ACC112 (cell line): ENCODE measurements around the gene C1QB.

ENCODE experiments used
- H2AFZ ChIP-seq: fragments of 200-600 bp; sonication (generic); one replicate; pipeline ENCODE4 v1.6.0; 2017; ENCODE audit warnings: antibody characterized with exemption, low read length; ENCODE audit not compliant: unreplicated experiment
- H3K27ac ChIP-seq: fragments of 200-600 bp; sonication (generic); 2 replicates; pipeline ENCODE4 v1.5.1; 2014; ENCODE audit warnings: low read depth, mild to moderate bottlenecking, antibody characterized with exemption, low read length, moderate library complexity
- H3K27me3 ChIP-seq: fragments of 200-600 bp; sonication (generic); 2 replicates; pipeline ENCODE4 v1.6.1; 2014; ENCODE audit warnings: mild to moderate bottlenecking, antibody characterized with exemption, low read length, moderate library complexity, mixed read lengths; ENCODE audit not compliant: insufficient read depth
- H3K36me3 ChIP-seq: fragments of 200-600 bp; sonication (generic); 2 replicates; pipeline ENCODE4 v1.6.1; 2016; ENCODE audit warnings: mild to moderate bottlenecking, antibody characterized with exemption, low read length, moderate library complexity, mixed read lengths; ENCODE audit not compliant: insufficient read depth
- H3K4me1 ChIP-seq: fragments of 200-600 bp; sonication (generic); one replicate; pipeline ENCODE4 v1.6.1; 2016; ENCODE audit warnings: low read length, mixed read lengths; ENCODE audit not compliant: insufficient read depth, unreplicated experiment, control insufficient read depth
- H3K4me3 ChIP-seq: fragments of 200-600 bp; sonication (generic); 2 replicates; pipeline ENCODE4 v1.5.1; 2014; ENCODE audit warnings: mild to moderate bottlenecking, low read depth, low read length
- H3K79me2 ChIP-seq: fragments of 200-600 bp; sonication (generic); one replicate; pipeline ENCODE4 v1.6.0; 2016; ENCODE audit warnings: low read length; ENCODE audit not compliant: control insufficient read depth, unreplicated experiment, insufficient read depth

Gene C1QB, protein sequence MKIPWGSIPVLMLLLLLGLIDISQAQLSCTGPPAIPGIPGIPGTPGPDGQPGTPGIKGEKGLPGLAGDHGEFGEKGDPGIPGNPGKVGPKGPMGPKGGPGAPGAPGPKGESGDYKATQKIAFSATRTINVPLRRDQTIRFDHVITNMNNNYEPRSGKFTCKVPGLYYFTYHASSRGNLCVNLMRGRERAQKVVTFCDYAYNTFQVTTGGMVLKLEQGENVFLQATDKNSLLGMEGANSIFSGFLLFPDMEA

DNA sequence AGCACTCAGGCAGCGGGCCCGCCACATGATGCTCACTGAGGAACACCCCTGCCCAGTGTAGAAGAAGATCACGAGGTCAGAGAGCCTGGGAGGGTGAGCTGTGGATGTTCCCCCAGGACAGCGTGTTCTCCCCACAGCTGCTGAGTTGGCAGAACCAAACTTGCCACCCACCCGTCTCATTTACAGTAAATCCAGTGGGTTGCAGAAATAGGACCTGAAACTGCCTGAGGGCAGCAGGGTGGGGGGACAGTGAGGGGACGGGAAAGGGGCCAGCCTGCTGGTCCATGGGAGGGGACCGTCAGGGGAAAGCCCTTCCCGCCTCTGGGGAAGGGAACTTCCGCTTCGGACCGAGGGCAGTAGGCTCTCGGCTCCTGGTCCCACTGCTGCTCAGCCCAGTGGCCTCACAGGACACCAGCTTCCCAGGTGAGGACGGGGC is at the start of gene C1QB:
C1QB (plus strand) TSS at position 356 of the 436 bp plus-strand sequence. CDS start 6,227 bp downstream, outside the sequence.
- Histone ChIP-seq H3K27me3 (peaks cover 51% of the 10 kb centered on the region), H3K4me1 (no peaks in the 10 kb centered on the region), H3K4me3 (no peak within 1 kb of the TSS), H3K27ac (no peak within 1 kb of the TSS), H3K36me3 (no peaks in the 10 kb centered on the region), H2AFZ (no peak within 1 kb of the TSS), H3K79me2 (no peaks in the 10 kb centered on the region)

DNA sequence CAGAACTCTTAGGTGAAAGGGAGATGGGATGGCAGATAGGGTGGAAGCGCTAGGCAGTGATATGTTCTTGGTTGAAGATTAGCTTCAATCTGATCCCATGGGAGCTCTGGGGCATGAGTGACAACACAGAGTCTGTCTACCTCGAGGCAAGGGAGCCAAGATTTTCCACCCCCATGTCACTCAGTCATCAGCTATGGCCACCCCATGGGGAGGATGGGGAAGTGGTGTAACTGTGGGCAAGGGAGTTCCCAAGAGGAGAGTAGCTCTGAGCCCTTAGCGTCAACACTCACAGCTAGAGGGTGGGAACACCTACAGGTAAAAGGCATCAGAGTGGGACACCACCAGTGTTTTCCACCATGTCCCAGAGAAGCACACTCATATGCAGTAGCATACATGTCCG is 46.9 kb upstream of the C1QB start:
- H3K27ac ChIP-seq: no peak overlapping the region
- no peaks in the 10 kb centered on the region for H3K36me3 ChIP-seq
- no peaks in the 10 kb centered on the region for H3K4me1 ChIP-seq
- H3K79me2 ChIP-seq: no peaks in the 10 kb centered on the region
- no peak overlapping the region for H3K4me3 ChIP-seq
- H3K27me3 ChIP-seq: peaks cover 85% of the 10 kb centered on the region
- H2AFZ ChIP-seq: no peak overlapping the region

DNA sequence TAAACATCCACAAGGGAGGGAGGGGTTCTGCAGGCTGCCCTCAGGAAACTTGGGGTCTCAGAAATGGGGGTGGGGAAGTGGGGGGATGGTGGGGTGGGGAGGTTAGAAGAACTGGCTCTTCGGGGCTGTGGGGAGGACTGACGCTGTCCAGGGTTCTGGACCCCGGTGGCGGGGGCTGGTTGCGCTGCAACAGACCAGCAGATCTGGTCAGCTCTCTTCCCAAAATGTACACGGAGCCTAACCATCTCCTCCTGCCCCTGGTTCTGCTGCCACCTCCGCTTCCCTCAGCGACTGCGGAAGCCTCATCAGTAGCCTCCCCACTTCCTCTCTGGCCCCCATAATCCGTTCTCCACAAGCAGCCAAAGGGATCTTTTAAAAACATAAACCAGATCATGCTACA is 45.9 kb upstream of the C1QB start:
- Histone ChIP-seq H3K79me2 (no peaks in the 10 kb centered on the region), H3K27ac (no peak overlapping the region), H3K36me3 (no peaks in the 10 kb centered on the region), H3K4me1 (no peaks in the 10 kb centered on the region), H2AFZ (no peak overlapping the region), H3K27me3 (peaks cover 84% of the 10 kb centered on the region), H3K4me3 (no peak overlapping the region)

DNA sequence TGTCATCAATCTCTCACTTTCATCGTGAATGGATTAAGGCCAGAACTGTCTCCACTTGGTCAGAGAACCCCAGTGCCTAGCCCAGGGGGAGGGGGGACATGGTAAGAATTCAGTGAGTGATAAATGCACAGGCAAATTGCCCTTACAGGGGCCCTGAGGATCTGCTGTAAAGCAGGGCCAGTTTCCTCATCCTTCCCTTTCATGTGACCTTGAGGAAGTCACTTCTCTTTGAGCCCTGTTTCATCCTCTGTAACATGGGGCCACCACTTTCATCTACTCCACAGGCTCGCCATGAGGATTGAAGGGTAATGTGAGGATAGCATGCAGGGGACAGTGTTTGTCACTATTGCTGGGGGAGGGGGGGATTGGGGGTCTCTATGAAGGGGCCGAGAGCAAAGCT is 44.7 kb upstream of the C1QB start:
- Histone ChIP-seq H3K79me2 (no peaks in the 10 kb centered on the region), H3K4me1 (no peaks in the 10 kb centered on the region), H3K27ac (no peak overlapping the region), H3K36me3 (no peaks in the 10 kb centered on the region), H3K4me3 (no peak overlapping the region), H2AFZ (no peak overlapping the region), H3K27me3 (peaks cover 84% of the 10 kb centered on the region)

DNA sequence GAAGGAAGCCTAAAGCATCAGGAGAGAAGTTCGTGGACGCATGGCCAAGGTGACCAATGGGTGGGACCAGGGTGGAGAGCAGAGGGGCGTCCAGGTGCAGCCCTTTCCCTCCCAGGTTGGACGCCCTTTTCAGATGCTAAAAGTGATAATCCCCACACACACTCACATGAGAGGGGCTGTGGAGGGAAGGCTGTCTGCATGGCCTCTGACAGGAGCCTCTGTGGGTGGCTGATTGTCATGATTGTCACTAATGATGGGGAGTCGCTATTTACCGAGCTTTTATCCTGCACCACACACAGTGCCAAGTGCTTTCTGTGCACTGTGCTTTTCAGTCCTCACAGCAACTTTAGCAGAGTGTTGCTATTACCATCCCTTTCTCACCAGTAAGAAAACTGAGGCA is 43.7 kb upstream of the C1QB start:
- Histone ChIP-seq H3K27ac (no peak overlapping the region), H3K4me3 (no peak overlapping the region), H3K36me3 (no peaks in the 10 kb centered on the region), H2AFZ (no peak overlapping the region), H3K79me2 (no peaks in the 10 kb centered on the region), H3K4me1 (no peaks in the 10 kb centered on the region), H3K27me3 (peaks cover 84% of the 10 kb centered on the region)

DNA sequence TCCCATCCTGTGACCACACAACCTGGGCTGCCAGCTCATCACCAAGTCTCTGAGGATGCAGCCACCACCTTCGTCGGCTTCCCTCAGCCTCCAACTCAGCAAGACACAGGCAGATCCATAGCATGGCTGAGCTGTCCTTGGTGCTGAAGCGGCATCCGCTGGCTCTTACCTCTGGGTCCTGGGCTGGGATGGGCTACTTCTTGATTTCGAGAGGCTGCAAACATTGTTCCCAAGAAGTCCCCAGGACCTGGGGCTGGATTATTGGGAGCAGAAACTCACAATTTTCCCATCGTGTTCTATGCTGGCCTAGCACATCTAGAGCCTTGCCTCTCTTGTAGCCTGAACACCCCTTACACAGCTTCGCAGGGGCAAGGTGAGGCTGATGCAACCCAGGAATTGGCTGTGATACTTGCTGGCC is 41.5 kb upstream of the C1QB start:
- no peak overlapping the region for H3K4me3 ChIP-seq
- H2AFZ ChIP-seq: no peak overlapping the region
- H3K79me2 ChIP-seq: no peaks in the 10 kb centered on the region
- H3K27me3 ChIP-seq: peaks cover 84% of the 10 kb centered on the region
- H3K36me3 ChIP-seq: no peaks in the 10 kb centered on the region
- H3K27ac ChIP-seq: no peak overlapping the region
- H3K4me1 ChIP-seq: no peaks in the 10 kb centered on the region

DNA sequence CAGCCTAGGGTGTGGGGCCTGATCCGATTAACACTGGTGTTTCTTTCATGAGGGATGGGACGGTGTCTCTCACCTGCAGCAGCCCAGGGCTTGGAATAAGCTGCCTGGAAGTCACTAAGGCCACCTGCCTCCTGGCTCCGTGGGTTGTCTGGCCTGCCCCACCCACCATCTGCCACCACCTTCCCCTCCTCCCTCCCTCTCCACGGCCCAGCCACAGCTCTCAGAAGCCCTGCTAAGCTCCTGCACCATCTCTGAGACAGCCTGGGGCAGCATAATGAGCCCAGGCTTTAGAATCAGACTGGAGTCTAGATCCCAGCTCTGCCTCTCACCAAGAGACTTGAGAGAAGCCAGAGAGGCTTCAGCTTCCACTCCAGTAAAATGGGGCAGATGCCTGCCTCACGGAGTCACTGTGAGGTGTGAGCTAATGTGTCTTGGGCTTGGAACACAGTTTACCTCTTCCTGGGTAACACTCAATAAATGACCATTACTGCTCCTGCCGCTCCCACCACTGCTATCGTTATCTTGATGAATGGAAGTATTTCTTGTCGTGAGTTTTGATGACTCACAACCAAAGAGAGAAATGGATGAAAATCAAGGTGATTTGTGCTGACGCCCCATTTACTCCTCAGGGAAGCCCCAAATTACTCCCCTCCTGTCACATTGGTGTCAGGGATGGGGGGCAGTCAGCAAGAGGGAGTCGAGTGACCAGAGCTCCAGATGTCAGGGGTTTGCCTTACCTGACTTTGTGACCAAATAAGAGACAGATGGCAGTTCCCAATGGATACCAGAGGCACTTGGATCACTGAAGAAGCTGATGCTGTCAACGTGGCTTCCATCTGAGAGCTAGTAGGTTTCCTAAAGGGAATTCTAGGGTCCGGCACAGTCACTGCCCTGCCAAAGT is 40.1 kb upstream of the C1QB start:
- H3K79me2 ChIP-seq: no peaks in the 10 kb centered on the region
- H3K27ac ChIP-seq: no peak overlapping the region
- H3K4me1 ChIP-seq: no peaks in the 10 kb centered on the region
- no peaks in the 10 kb centered on the region for H3K36me3 ChIP-seq
- H3K27me3 ChIP-seq: peaks cover 84% of the 10 kb centered on the region
- H2AFZ ChIP-seq: no peak overlapping the region
- H3K4me3 ChIP-seq: no peak overlapping the region

DNA sequence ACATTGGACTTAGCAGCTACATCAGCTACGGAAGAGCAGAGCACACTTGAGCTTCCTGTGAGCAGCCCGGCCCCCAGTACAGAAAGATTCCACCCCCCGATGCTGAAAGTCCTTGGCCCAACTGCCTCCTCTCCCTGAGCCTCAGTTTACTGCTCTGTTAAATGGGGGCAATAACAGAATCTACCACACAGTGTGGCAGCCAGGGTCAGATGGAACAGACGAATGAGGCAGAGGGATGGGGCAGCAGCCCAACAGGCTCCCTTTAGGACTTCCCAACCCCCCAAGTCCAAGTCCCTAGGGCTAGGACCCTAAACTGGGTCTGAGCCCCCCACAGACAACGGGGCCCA is 39.5 kb upstream of the C1QB start:
- no peaks in the 10 kb centered on the region for H3K36me3 ChIP-seq
- no peak overlapping the region for H3K27ac ChIP-seq
- no peak overlapping the region for H3K4me3 ChIP-seq
- H3K27me3 ChIP-seq: peaks cover 84% of the 10 kb centered on the region
- H3K79me2 ChIP-seq: no peaks in the 10 kb centered on the region
- H2AFZ ChIP-seq: no peak overlapping the region
- no peaks in the 10 kb centered on the region for H3K4me1 ChIP-seq

DNA sequence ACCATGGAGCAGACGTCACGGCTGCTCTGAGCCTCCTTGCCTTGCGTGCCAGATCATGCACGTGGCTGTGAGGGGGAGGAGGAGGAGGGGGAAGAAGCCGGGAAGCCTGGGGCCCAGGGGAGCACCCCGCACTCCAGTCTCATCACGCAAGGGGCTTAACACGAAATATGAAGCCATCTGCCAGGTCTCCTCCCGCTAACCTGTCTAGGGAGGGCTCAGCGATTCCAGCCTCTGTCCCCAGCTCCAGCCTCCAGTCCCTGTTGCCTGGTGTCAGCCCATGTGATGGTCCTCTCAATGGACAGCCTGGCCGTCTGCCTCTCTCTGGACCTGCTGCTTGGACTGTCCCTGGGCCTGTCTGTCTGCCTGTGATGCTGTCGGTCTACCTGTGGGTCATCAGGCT is 39.1 kb upstream of the C1QB start:
- Histone ChIP-seq H3K4me3 (no peak overlapping the region), H3K4me1 (no peaks in the 10 kb centered on the region), H3K36me3 (no peaks in the 10 kb centered on the region), H3K27me3 (peaks cover 85% of the 10 kb centered on the region), H3K27ac (no peak overlapping the region), H3K79me2 (no peaks in the 10 kb centered on the region), H2AFZ (no peak overlapping the region)

DNA sequence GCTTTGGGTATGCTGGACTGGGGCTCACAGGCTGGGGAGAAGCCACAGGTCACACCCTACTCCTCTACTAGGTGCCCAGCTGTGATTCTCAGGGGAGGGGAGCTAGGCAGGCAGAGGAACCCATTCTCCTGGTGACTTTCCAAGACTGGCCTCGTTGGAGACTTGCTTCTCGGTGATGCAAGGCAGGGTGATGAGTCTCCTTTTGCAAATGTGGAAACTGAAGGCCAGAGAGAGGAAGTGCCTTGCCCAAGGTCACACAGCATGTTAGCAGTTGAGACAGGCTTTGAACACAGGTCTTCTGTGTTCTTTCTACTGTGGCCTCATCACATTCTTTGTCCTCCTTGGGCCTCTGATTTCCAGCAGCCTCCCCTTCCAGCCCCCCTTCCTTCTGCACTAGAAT is 37.1 kb upstream of the C1QB start:
- H3K36me3 ChIP-seq: no peaks in the 10 kb centered on the region
- peaks cover 90% of the 10 kb centered on the region for H3K27me3 ChIP-seq
- no peak overlapping the region for H3K4me3 ChIP-seq
- no peaks in the 10 kb centered on the region for H3K79me2 ChIP-seq
- H3K27ac ChIP-seq: no peak overlapping the region
- H2AFZ ChIP-seq: no peak overlapping the region
- H3K4me1 ChIP-seq: no peaks in the 10 kb centered on the region

DNA sequence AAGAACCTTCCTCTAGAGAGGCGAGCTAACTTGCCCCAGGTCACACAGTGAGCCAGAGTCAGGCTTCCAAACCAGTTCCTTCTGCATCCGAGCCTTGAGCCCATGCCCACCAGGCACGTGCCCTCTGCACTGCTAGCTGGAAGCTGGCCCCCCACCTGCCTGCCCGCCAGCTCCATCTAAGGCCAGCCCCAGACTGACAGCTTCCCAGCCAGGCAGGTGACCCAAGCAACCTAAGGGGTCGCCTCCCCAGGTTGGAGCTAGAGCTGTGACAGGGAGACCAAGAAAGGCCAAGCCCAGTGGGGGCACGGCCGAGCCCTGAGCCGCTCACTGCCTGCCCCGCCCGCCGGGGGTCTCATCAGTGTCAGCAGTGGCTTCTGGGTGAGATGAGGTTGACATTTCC is 36.5 kb upstream of the C1QB start:
- H3K36me3 ChIP-seq: no peaks in the 10 kb centered on the region
- peaks cover 89% of the 10 kb centered on the region for H3K27me3 ChIP-seq
- no peaks in the 10 kb centered on the region for H3K4me1 ChIP-seq
- H3K79me2 ChIP-seq: no peaks in the 10 kb centered on the region
- no peak overlapping the region for H3K4me3 ChIP-seq
- no peak overlapping the region for H3K27ac ChIP-seq
- no peak overlapping the region for H2AFZ ChIP-seq
